ENCODE data around the gene CELSR1. TPM values are rescaled to one million over a fixed set of nuclear protein-coding genes. Genes with fewer than 3 reads are reported as not detected.

Gene CELSR1
- total RNA-seq, 1 experiment from 2014 or later, result 8.7 TPM

- DNase-seq (ENCODE audit: extremely low read depth, low read depth), result no peak
These were observed 86.4 kb downstream of the CELSR1 start for GRCh38 chr22:46450931-46451561.

GRCh38 chr22:46449974-46450745, 87.3 kb downstream of the CELSR1 start:
- no peak for DNase-seq (ENCODE audit: extremely low read depth, low read depth)

- no peak for DNase-seq (ENCODE audit: extremely low read depth, low read depth)
These were observed 88.2 kb downstream of the CELSR1 start for GRCh38 chr22:46449116-46449691.

GRCh38 chr22:46448333-46448732, 89.1 kb downstream of the CELSR1 start:
- DNase-seq (ENCODE audit: extremely low read depth, low read depth), result no peak

- no peak for DNase-seq (ENCODE audit: extremely low read depth, low read depth)
These were observed 89.5 kb downstream of the CELSR1 start for GRCh38 chr22:46447906-46448305.

GRCh38 chr22:46446799-46447198, 90.6 kb downstream of the CELSR1 start:
- DNase-seq (ENCODE audit: extremely low read depth, low read depth), result no peak

GRCh38 chr22:46445771-46446420, 91.5 kb downstream of the CELSR1 start:
- DNase-seq (ENCODE audit: extremely low read depth, low read depth), result no peak

- DNase-seq (ENCODE audit: extremely low read depth, low read depth), result no peak
These were observed 93.0 kb downstream of the CELSR1 start for GRCh38 chr22:46444390-46444854.

- no peak for DNase-seq (ENCODE audit: extremely low read depth, low read depth)
These were observed 93.5 kb downstream of the CELSR1 start for GRCh38 chr22:46443850-46444389.

- DNase-seq (ENCODE audit: extremely low read depth, low read depth), result no peak
These were observed 95.1 kb downstream of the CELSR1 start for GRCh38 chr22:46442217-46442853.

- DNase-seq (ENCODE audit: extremely low read depth, low read depth), result no peak
These were observed 97.6 kb downstream of the CELSR1 start for GRCh38 chr22:46439576-46440465.

GRCh38 chr22:46439111-46439510, 98.3 kb downstream of the CELSR1 start:
- no peak for DNase-seq (ENCODE audit: extremely low read depth, low read depth)

GRCh38 chr22:46437671-46438440, 99.6 kb downstream of the CELSR1 start:
- no peak for DNase-seq (ENCODE audit: extremely low read depth, low read depth)

GRCh38 chr22:46436595-46437175, 100.7 kb downstream of the CELSR1 start:
- no peak for DNase-seq (ENCODE audit: extremely low read depth, low read depth)

- no peak for DNase-seq (ENCODE audit: extremely low read depth, low read depth)
These were observed 104.1 kb downstream of the CELSR1 start for GRCh38 chr22:46433318-46433717.

- no peak for DNase-seq (ENCODE audit: extremely low read depth, low read depth)
These were observed 105.0 kb downstream of the CELSR1 start for GRCh38 chr22:46432164-46433068.
